ENCODE measurements around the gene CCT5.
"Not testable (repeated sequence)": the region's sequence is repeated elsewhere in the genome, so short reads cannot be mapped to it uniquely, and the experiment has no call there.

Gene CCT5

GRCh38 chr5:10233505-10233904 lies 16.6 kb upstream of the CCT5 start:
- Histone ChIP-seq H3K36me3 (peaks cover 29% of the 10 kb centered on the region), H3K4me3 (ENCODE audit: low read depth, low read length) (no peak overlapping the region), H3K27me3 (ENCODE audit: insufficient read depth, low read depth, severe bottlenecking) (no peaks in the 10 kb centered on the region), H3K9me3 (ENCODE audit: severe bottlenecking) (no peaks in the 10 kb centered on the region), H3K27ac (no peak overlapping the region; the same call in 1 of the 2 replicates)
- TF ChIP-seq CTCF (IDR thresholded peaks at IDR 0.05; ENCODE audit: low read depth, low read length), result peak; percentile 51
- peak; percentile 87 for DNase-seq

GRCh38 chr5:10235350-10235749 lies 14.7 kb upstream of the CCT5 start:
- Histone ChIP-seq H3K9me3 (ENCODE audit: severe bottlenecking) (no peaks in the 10 kb centered on the region), H3K27ac (no peak overlapping the region), H3K27me3 (ENCODE audit: insufficient read depth, low read depth, severe bottlenecking) (no peaks in the 10 kb centered on the region), H3K4me3 (ENCODE audit: low read depth, low read length) (no peak overlapping the region), H3K36me3 (peaks cover 29% of the 10 kb centered on the region)
- TF ChIP-seq CTCF (IDR thresholded peaks at IDR 0.05; ENCODE audit: low read depth, low read length), result no peak
- DNase-seq, result peak; percentile 45

- Histone ChIP-seq H3K27ac (no peak overlapping the region), H3K36me3 (no peaks in the 10 kb centered on the region; the same call in 1 of the 2 replicates), H3K4me3 (ENCODE audit: low read depth, low read length) (no peak overlapping the region), H3K9me3 (ENCODE audit: severe bottlenecking) (no peaks in the 10 kb centered on the region), H3K27me3 (ENCODE audit: insufficient read depth, low read depth, severe bottlenecking) (no peaks in the 10 kb centered on the region)
- no peak for DNase-seq
- TF ChIP-seq CTCF (IDR thresholded peaks at IDR 0.05; ENCODE audit: low read depth, low read length), result no peak
Measured at GRCh38 chr5:10243660-10244240, 6.3 kb upstream of the CCT5 start.

GRCh38 chr5:10244342-10244944 lies 5.6 kb upstream of the CCT5 start:
- Histone ChIP-seq H3K9me3 (ENCODE audit: severe bottlenecking) (no peaks in the 10 kb centered on the region), H3K4me3 (ENCODE audit: low read depth, low read length) (no peak overlapping the region), H3K27me3 (ENCODE audit: insufficient read depth, low read depth, severe bottlenecking) (no peaks in the 10 kb centered on the region), H3K36me3 (no peaks in the 10 kb centered on the region; the same call in none of the 2 replicates), H3K27ac (no peak overlapping the region)
- DNase-seq, result no peak
- no peak for TF ChIP-seq CTCF (IDR thresholded peaks at IDR 0.05; ENCODE audit: low read depth, low read length)

- no peaks in the 10 kb centered on the region for H3K27me3 ChIP-seq (ENCODE audit: insufficient read depth, low read depth, severe bottlenecking)
- H3K27ac ChIP-seq, result no peak overlapping the region
- no peak overlapping the region for H3K4me3 ChIP-seq (ENCODE audit: low read depth, low read length)
- H3K9me3 ChIP-seq (ENCODE audit: severe bottlenecking), result no peaks in the 10 kb centered on the region
- no peak for DNase-seq
- TF ChIP-seq CTCF (IDR thresholded peaks at IDR 0.05; ENCODE audit: low read depth, low read length), result no peak
- peaks cover 14% of the 10 kb centered on the region for H3K36me3 ChIP-seq
Measured at GRCh38 chr5:10246761-10247160, 3.3 kb upstream of the CCT5 start.

- not testable (repeated sequence) for DNase-seq; H3K9me3 ChIP-seq (ENCODE audit: severe bottlenecking); H3K4me3 ChIP-seq (ENCODE audit: low read depth, low read length); H3K27ac ChIP-seq; H3K27me3 ChIP-seq (ENCODE audit: insufficient read depth, low read depth, severe bottlenecking)
- peaks cover 19% of the 10 kb centered on the region for H3K36me3 ChIP-seq
Measured at GRCh38 chr5:10247217-10247616, 2.9 kb upstream of the CCT5 start.
